Fibroblast of the aortic adventitia (primary cell): Measurements from ENCODE around the gene TXNDC17. TPM values are rescaled to one million over a fixed set of nuclear protein-coding genes. Genes with fewer than 3 reads are reported as not detected.
"Not testable (repeated sequence)": the region's sequence is repeated elsewhere in the genome, so short reads cannot be mapped to it uniquely, and the experiment has no call there.

Experiments
- DNase-seq: peaks from one replicate; pipeline ENCODE4 v3.0.0-alpha.2; 2010; ENCODE audit warnings: low read depth
- H3K4me3 ChIP-seq: 2 replicates; pipeline ENCODE4 v1.5.1; 2011; ENCODE audit warnings: low read depth, mild to moderate bottlenecking, control low read depth, low read length, moderate library complexity
- small RNA-seq: library from RNA; depleted of rRNA; stranded (forward); fragments of <200 nt; gene quantifications from one replicate; pipeline ENCODE3, GENCODE V24; 2012
- total RNA-seq: library from RNA; depleted of rRNA; stranded (reverse); fragments of >200 nt; gene quantifications from 2 replicates; pipeline ENCODE4 v1.2.3, GENCODE V29; 2012; ENCODE audit warnings: low replicate concordance
- TF ChIP-seq, protein P1 (sequence below): IDR thresholded peaks from 2 replicates; pipeline ENCODE4 v1.5.1; 2011; ENCODE audit warnings: mild to moderate bottlenecking, low read length, control low read depth, inconsistent platforms; ENCODE audit not compliant: insufficient read depth

TXNDC17 gene
- total RNA-seq, 1 donor, result 162 TPM

DNA sequence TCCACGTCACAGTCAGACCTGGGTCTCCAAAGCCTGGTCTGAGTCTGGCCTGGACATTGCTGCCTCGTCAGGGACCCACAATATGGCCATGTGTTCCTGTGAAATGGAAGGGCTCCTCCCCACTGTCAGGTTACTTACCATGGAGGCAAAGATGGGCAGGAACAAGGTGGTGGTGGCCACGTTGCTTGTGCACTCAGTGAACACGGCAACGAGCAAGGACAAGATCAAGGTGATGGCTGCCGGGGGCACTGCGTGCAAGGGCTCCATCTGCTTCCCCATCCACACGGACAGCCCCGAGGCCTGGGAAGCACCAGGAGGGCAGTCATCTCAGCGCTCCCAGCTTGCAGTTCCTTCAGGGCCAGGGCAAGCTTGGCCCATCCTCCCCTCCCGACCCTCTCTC lies 49.8 kb downstream of the TXNDC17 start:
- no peak for DNase-seq
- H3K4me3 ChIP-seq, result no peak overlapping the region
- TF ChIP-seq, protein P1, sequence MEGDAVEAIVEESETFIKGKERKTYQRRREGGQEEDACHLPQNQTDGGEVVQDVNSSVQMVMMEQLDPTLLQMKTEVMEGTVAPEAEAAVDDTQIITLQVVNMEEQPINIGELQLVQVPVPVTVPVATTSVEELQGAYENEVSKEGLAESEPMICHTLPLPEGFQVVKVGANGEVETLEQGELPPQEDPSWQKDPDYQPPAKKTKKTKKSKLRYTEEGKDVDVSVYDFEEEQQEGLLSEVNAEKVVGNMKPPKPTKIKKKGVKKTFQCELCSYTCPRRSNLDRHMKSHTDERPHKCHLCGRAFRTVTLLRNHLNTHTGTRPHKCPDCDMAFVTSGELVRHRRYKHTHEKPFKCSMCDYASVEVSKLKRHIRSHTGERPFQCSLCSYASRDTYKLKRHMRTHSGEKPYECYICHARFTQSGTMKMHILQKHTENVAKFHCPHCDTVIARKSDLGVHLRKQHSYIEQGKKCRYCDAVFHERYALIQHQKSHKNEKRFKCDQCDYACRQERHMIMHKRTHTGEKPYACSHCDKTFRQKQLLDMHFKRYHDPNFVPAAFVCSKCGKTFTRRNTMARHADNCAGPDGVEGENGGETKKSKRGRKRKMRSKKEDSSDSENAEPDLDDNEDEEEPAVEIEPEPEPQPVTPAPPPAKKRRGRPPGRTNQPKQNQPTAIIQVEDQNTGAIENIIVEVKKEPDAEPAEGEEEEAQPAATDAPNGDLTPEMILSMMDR, result no peak

DNA sequence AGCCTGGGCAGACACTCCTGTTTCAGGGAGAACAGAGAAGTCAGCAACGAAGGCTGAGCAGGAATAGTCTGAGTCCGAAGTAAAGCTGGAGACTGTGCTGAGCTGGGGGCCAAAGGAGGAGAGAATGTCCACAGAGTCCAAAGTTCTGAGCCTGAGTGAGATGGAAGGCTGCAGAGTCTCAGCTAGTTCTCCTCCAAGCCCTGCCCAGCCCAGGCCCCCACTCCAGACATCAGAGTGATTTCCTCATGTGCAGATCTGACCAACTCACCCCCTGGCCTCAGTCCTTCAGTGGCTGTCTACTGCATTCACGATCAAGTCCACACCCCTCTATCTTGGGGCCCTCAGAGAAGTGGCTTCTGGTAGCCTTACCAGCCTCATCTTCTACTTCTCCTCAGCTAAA lies 50.7 kb downstream of the TXNDC17 start:
- TF ChIP-seq, protein P1, result no peak
- DNase-seq, result no peak
- no peak overlapping the region for H3K4me3 ChIP-seq

DNA sequence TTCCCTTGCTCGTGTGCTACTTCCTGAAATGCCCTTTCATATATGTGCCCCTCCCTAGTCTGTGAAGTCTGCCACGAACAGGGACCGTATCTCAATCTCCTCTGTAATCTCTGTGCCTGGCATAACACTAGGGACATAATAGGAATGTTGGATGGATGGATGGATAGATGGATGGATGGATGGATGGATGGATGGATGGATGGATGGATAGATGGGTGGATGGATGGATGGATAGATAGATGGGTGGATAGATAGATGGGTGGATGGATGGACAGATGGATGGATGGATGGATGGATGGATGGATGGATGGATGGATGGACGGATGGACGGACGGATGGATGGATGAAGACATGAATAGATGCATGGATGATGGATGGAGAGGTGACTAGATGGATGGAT lies 51.1 kb downstream of the TXNDC17 start:
- not testable (repeated sequence) for DNase-seq, H3K4me3 ChIP-seq

Small RNA genes within 50 kb of the gene (small RNA-seq; reads per million reads assigned to genes)
- not detected for gene MIR4520-1
- gene RNA5SP435, result not detected

Other genes with a start within 250 kb of the TXNDC17 start
- gene AIPL1, start 205.9 kb upstream of the TXNDC17 start, total RNA-seq, result 0.09 TPM in 1 of 2 replicates, not detected in the other
- gene PIMREG, start 196.6 kb upstream of the TXNDC17 start, total RNA-seq, result 0.90 and 13.1 TPM in 2 replicates
- 0.57 and 1.3 TPM in 2 replicates for gene PITPNM3, start 84.5 kb upstream of the TXNDC17 start, total RNA-seq
- gene KIAA0753, start 349 bp upstream of the TXNDC17 start, total RNA-seq, result 14.4 and 20.9 TPM in 2 replicates
- 12.3 and 28.8 TPM in 2 replicates for gene MED31, start 10.5 kb downstream of the TXNDC17 start, total RNA-seq
- gene C17orf100, start 10.7 kb downstream of the TXNDC17 start, total RNA-seq, result 0.57 and 0.63 TPM in 2 replicates
- gene SLC13A5, start 72.3 kb downstream of the TXNDC17 start, total RNA-seq, result not detected in 2 replicates
- gene XAF1, start 115.0 kb downstream of the TXNDC17 start, total RNA-seq, result 27.5 and 47.1 TPM in 2 replicates
- 0.09 and 0.57 TPM in 2 replicates for gene FBXO39, start 135.2 kb downstream of the TXNDC17 start, total RNA-seq
- gene TEKT1, start 190.7 kb downstream of the TXNDC17 start, total RNA-seq, result not detected in 2 replicates